Activated T-helper 2 cell treated with anti-CD3 and anti-CD28 coated beads, Interferon-gamma antibody, Interleukin-2, Interleukin-4, amounts not matched to agents 10 μg/mL and 5 μg/mL and 100 μg/mL, durations not matched to agents 14 hours and 24 hours and 36 hours (primary cell): ENCODE results near the gene ZNF292. TPM values are rescaled to one million over a fixed set of nuclear protein-coding genes. Genes with fewer than 3 reads are reported as not detected.

Experiments
- DNase-seq: peaks from one replicate; pipeline ENCODE4 v3.0.0; 2021; ENCODE audit warnings: low spot score
- H3K27ac Mint-ChIP-seq: one replicate; pipeline ENCODE4 v1.8.0; 2021; ENCODE audit warnings: mixed read lengths
- H3K27me3 Mint-ChIP-seq: one replicate; pipeline ENCODE4 v1.8.0; 2021; ENCODE audit warnings: low read depth, mixed read lengths
- H3K36me3 Mint-ChIP-seq: one replicate; pipeline ENCODE4 v1.8.0; 2021; ENCODE audit warnings: low read depth, mixed read lengths
- H3K4me1 Mint-ChIP-seq: one replicate; pipeline ENCODE4 v1.8.0; 2021; ENCODE audit warnings: low read depth, mixed read lengths
- H3K4me3 Mint-ChIP-seq: one replicate; pipeline ENCODE4 v1.8.0; 2021; ENCODE audit warnings: low read depth, mild to moderate bottlenecking, moderate library complexity, mixed read lengths
- H3K9me3 Mint-ChIP-seq: one replicate; pipeline ENCODE4 v1.8.0; 2021; ENCODE audit warnings: mixed read lengths
- intact Hi-C: fragments of 100-400 bp; cut with micrococcal nuclease; formaldehyde crosslinking; loops from one replicate; pipeline ENCODE4 v1.15.1; 2023
- total RNA-seq: library from RNA; stranded (reverse); gene quantifications from 2 replicates; pipeline ENCODE4 v1.2.3, GENCODE V29; 2022

ZNF292 gene
- total RNA-seq, 1 donor from 2014 or later: 56.2 TPM

DNA sequence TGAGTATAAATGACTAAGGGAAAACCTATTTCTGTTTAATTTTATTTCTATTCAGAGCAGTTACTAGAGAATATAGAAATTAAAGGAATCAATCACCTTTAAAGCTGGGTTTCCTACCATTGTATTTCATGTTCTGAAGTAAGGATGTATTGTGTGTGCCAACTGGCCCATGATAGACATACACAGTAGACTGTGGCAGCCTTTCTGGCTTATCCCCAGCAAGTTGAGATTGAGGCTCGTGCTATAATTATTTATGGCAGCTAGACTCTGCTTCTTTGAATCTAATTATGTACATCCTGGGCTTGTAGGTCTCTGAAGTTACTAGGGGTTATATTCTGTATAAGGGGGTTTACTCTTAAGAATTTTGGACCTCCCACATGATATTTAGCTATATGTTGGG, 44.4 kb downstream of the ZNF292 start:
- Mint-ChIP-seq H3K36me3 (peaks cover 34% of the 10 kb centered on the region), H3K27ac (no peak overlapping the region), H3K4me3 (no peak overlapping the region), H3K4me1 (peaks cover 62% of the 10 kb centered on the region), H3K27me3 (no peaks in the 10 kb centered on the region), H3K9me3 (no peaks in the 10 kb centered on the region)
- intact Hi-C loops: loop anchor here (5.0 kb wide), 1 partner anchor 33 kb away; no protein-coding TSS in a partner anchor
- DNase-seq: no peak

DNA sequence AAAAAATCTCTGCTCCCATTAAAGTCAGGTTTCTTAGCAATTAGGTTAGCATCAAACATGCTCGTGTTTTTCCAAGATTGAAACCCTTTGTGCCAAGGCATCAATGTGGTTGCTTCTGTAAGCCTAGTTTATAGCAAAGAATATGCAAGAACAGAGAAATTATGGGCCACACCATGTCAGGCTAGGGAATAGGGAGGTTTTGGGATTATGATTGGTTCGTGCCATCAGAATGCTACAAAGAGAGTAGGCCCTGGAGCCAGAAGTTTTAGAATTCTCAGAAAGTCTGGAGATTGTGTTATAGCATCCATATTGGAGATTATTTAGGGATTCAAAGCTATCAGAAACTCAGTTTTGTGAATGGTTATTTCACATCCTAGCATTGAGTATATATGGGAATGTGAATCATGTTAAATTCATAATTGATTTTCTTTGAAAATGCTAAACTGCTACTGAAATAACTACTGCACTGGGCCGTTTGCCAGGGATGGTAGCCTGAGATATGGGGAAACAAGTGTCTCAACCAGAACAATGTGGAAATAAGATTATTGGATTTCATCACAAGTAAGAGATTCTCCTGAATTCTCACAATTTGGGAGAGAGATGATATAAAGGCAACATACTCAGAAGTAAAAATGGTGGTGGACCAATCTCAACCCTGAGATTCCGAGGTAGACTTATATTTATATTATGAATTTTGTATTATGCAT, 45.3 kb downstream of the ZNF292 start:
- peak overlapping the region; percentile 32 for H3K27ac Mint-ChIP-seq
- peaks cover 63% of the 10 kb centered on the region for H3K4me1 Mint-ChIP-seq
- intact Hi-C loops: no loop called here
- H3K4me3 Mint-ChIP-seq: no peak overlapping the region
- no peaks in the 10 kb centered on the region for H3K27me3 Mint-ChIP-seq
- H3K9me3 Mint-ChIP-seq: no peaks in the 10 kb centered on the region
- H3K36me3 Mint-ChIP-seq: peaks cover 39% of the 10 kb centered on the region
- DNase-seq: no peak

DNA sequence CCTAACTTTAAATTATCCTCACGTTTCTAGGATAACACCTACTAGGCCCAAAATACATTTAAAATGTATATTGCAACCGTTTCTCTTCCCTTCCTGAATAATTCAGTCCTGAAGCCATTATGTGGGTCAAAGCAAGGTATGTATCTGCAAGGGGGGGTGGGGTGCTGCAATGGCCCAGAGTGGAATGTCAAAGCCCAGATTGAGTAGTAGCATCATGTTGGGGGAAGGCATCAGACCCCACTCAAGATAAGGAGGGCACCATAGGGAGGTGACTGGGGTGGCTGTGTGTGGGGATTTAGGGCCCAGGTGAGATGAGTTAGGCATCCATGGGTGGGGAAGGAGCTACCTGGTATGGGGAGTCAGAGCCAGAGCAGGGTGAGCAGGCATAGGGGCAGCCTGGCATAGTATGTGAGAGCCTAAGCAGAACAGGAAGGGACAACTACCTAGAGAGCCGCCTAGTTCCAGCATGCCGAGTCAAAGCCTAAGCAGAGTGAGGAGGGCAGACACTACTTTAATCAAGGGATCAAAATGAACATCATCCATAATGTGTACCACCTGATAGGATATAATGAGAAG, 48.2 kb downstream of the ZNF292 start:
- DNase-seq: no peak
- intact Hi-C loops: no loop called here
- no peaks in the 10 kb centered on the region for H3K27me3 Mint-ChIP-seq
- no peak overlapping the region for H3K4me3 Mint-ChIP-seq
- H3K27ac Mint-ChIP-seq: peak overlapping the region; percentile 19
- no peaks in the 10 kb centered on the region for H3K9me3 Mint-ChIP-seq
- H3K36me3 Mint-ChIP-seq: peaks cover 55% of the 10 kb centered on the region
- peaks cover 66% of the 10 kb centered on the region for H3K4me1 Mint-ChIP-seq

DNA sequence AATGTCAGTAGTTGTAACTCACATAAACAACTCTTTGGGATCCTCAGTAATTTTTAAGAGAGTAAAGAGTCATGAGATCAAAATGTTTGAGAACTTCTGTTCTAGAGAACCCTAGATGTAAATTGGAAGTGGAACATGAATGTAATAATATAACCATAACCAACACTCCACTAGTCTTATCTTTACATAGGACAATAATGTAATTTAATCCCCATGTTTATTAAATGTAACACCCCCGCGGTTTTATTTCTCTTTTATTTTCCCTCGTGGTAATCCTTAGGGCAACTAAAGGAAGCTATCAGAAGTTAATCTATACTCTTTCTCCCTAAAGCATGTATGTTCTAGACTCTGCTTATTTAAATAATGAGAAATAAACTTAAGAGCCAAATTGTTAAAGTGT, 54.4 kb downstream of the ZNF292 start:
- H3K4me1 Mint-ChIP-seq: peaks cover 58% of the 10 kb centered on the region
- intact Hi-C loops: loop anchor here (2.0 kb wide), 2 partner anchors 13 to 55 kb away; partner anchors contain the start of gene ZNF292

DNA sequence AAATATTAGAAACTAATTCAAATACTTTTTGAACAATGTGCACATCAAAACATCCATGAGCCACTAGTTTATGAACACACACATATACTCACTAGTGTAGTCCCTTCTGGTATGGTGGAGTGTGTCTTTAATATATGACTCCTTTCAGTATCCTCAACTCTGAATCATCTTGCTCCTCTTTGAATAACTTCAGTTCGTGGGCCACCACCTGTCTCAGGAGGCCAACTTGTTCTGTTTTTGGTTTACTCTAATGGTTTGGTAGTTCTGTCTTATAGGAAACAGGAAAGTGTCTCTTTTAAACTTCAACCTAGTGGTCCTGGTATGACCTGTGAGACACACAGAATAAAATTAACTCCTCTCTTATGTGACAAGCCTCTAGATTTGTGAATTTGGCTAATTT, 55.6 kb downstream of the ZNF292 start:
- peaks cover 51% of the 10 kb centered on the region for H3K4me1 Mint-ChIP-seq
- peak overlapping the region; percentile 58 for H3K27ac Mint-ChIP-seq
- no peak for DNase-seq
- no peak overlapping the region for H3K4me3 Mint-ChIP-seq
- H3K27me3 Mint-ChIP-seq: no peaks in the 10 kb centered on the region
- intact Hi-C loops: loop anchor here (2.0 kb wide), 2 partner anchors 14 to 56 kb away; partner anchors contain the start of gene ZNF292
- no peaks in the 10 kb centered on the region for H3K9me3 Mint-ChIP-seq
- peaks cover 56% of the 10 kb centered on the region for H3K36me3 Mint-ChIP-seq

More for the DNA sequence above, 54.4 kb downstream of the ZNF292 start:
- Mint-ChIP-seq H3K9me3 (no peaks in the 10 kb centered on the region), H3K4me3 (no peak overlapping the region), H3K36me3 (peaks cover 61% of the 10 kb centered on the region), H3K27ac (no peak overlapping the region), H3K27me3 (no peaks in the 10 kb centered on the region)
- DNase-seq: no peak

DNA sequence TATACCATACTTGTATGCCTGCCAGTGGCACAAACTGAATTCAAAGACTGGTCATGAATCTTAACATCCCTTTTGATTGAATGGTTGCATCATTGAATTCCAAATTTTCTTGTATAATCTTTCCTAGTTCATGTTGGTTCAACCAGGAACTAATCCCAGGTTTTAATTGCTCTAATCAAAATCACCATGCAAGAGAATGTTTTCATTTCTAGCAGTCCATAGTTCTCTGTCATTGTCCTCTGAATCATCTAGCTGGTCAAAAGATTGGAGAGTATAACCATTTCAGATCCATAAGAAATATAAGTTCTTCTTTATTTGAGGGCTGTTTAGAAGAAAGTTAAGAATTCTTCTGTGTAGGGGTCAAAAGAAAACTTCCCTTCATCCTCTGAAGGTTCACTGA, 57.2 kb downstream of the ZNF292 start:
- Mint-ChIP-seq H3K9me3 (no peaks in the 10 kb centered on the region), H3K27ac (peak overlapping the region; percentile 33), H3K4me1 (peaks cover 42% of the 10 kb centered on the region), H3K27me3 (no peaks in the 10 kb centered on the region), H3K4me3 (no peak overlapping the region), H3K36me3 (peaks cover 48% of the 10 kb centered on the region)
- no peak for DNase-seq
- intact Hi-C loops: no loop called here

DNA sequence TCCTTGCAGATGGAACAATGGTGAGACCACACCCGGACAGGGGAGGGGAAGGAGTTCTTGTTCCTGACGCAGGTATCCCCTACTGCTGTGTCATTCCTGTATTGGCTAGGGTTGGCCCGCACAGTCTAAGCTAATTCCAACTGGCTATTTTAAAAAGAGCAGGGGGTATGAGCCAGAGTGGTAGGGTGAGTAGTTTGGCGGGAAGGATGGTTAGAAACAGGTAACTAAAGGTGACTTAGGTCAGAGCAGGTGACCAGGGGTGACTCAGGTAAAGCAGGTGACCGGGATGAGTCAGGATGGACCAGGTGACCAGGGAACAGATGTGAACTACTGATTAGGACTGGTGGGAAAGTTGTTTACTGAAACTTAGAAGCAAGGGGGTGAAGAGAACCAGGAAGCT, 58.0 kb downstream of the ZNF292 start:
- intact Hi-C loops: no loop called here
- H3K27me3 Mint-ChIP-seq: no peaks in the 10 kb centered on the region
- H3K27ac Mint-ChIP-seq: peak overlapping the region; percentile 40
- peaks cover 50% of the 10 kb centered on the region for H3K36me3 Mint-ChIP-seq
- H3K4me3 Mint-ChIP-seq: no peak overlapping the region
- peaks cover 36% of the 10 kb centered on the region for H3K4me1 Mint-ChIP-seq
- no peaks in the 10 kb centered on the region for H3K9me3 Mint-ChIP-seq
- DNase-seq: no peak

DNA sequence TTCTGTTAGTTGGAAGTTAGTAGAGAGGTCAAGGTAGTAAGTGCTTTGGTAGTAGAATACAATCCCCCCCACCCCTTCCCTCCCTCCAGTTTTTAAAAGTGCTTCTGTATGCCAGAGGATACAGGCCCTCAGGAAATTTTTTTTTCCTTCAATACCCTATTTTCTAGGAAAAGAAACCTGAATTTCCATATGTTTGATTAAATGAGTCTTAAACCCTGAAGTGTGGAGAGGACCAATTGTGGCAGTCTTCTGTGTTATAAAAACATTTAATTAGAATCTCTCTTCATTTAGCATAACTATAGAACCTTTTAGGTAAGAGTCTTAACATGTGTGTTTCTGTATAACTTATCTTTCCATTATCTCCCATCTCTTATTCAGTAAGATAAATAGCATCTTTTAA, 59.5 kb downstream of the ZNF292 start:
- Mint-ChIP-seq H3K36me3 (peaks cover 45% of the 10 kb centered on the region), H3K27me3 (no peaks in the 10 kb centered on the region), H3K9me3 (no peaks in the 10 kb centered on the region), H3K4me3 (no peak overlapping the region), H3K27ac (no peak overlapping the region), H3K4me1 (peaks cover 27% of the 10 kb centered on the region)
- intact Hi-C loops: no loop called here
- DNase-seq: no peak

DNA sequence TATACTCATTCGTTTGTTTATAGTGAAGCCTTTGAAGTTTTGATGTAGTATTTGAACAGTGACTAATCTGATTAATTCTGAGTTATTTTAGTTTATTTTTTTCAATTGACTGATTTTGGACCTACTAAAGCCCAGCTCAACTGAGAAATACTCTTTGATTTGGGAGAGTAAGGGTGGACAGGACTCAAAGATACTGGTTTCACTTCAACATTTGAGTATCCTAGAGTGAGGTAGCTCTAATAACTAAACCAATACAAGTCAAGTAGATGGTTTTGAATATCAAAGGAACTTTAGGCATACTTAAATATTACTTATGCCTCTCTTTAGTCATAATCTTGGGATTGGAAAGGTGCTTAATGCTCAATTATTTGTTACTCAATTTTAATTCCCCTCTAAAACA, 65.6 kb downstream of the ZNF292 start:
- no peaks in the 10 kb centered on the region for H3K27me3 Mint-ChIP-seq
- H3K4me3 Mint-ChIP-seq: no peak overlapping the region
- H3K4me1 Mint-ChIP-seq: peaks cover 6% of the 10 kb centered on the region
- H3K9me3 Mint-ChIP-seq: no peaks in the 10 kb centered on the region
- intact Hi-C loops: no loop called here
- DNase-seq: no peak
- H3K36me3 Mint-ChIP-seq: peaks cover 70% of the 10 kb centered on the region
- H3K27ac Mint-ChIP-seq: no peak overlapping the region

DNA sequence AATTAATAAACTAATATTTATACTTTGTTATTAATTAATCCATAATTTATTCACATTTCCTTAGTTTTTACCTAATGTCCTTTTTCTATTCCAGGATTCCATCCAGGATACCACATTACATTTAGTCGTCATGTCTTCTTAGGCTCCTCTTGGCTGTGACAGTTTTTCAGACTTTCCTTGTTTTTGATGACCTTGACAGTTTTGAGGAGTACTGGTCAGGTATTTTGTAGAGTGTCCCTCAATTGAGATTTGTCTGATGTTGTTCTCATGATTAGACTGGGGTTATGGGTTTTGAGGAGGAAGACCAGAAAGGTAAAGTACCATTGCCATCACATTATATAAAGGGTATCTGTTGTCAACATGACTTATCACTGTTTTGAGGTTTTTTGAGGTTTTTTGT, 67.3 kb downstream of the ZNF292 start:
- H3K36me3 Mint-ChIP-seq: peaks cover 73% of the 10 kb centered on the region
- H3K4me1 Mint-ChIP-seq: peaks cover 6% of the 10 kb centered on the region
- intact Hi-C loops: no loop called here
- H3K27me3 Mint-ChIP-seq: no peaks in the 10 kb centered on the region
- H3K27ac Mint-ChIP-seq: no peak overlapping the region
- H3K4me3 Mint-ChIP-seq: no peak overlapping the region
- no peak for DNase-seq
- no peaks in the 10 kb centered on the region for H3K9me3 Mint-ChIP-seq

DNA sequence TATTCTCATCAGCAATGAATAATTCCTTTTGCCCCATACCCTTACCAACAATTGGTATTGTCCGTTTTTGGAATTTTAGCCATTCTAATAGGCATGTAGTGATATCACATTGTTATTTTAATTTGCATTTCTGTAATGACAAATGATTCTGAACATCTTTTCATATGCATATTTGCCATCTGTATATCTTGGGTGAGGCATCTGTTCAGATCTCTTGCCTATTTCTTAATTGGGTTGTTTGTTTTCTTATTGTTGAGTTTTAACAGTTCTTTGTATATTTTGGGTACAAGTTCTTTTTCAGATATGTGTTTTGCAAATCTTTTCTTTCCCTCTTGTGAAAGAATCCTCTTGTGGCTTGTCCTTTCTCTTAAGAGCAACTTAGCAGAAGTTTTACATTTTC, 69.6 kb downstream of the ZNF292 start:
- peaks cover 83% of the 10 kb centered on the region for H3K36me3 Mint-ChIP-seq
- H3K27me3 Mint-ChIP-seq: no peaks in the 10 kb centered on the region
- no peak for DNase-seq
- no peak overlapping the region for H3K4me3 Mint-ChIP-seq
- H3K4me1 Mint-ChIP-seq: peaks cover 9% of the 10 kb centered on the region
- no peak overlapping the region for H3K27ac Mint-ChIP-seq
- intact Hi-C loops: no loop called here
- H3K9me3 Mint-ChIP-seq: no peaks in the 10 kb centered on the region

DNA sequence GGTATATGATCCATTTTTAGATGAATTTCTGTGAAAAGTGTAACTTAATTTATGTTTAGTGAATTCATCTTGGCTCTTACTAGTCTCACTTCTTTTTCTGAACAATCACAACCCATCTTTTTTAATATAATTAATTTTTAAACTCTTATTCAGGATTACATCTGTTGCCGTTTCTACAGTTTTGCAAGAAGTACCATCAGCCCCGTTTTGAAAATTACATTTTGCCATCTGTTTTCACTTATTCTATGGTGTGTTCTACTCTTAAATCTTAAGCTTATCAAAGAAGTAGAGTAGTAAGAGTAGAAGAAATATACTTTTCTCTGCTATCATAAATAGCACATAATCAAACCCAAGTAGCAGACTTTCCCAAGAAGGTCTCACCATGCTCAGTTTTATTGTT, 70.1 kb downstream of the ZNF292 start:
- Mint-ChIP-seq H3K27me3 (no peaks in the 10 kb centered on the region), H3K4me3 (no peak overlapping the region), H3K9me3 (no peaks in the 10 kb centered on the region), H3K27ac (no peak overlapping the region), H3K36me3 (peaks cover 82% of the 10 kb centered on the region), H3K4me1 (peaks cover 9% of the 10 kb centered on the region)
- no peak for DNase-seq
- intact Hi-C loops: no loop called here

DNA sequence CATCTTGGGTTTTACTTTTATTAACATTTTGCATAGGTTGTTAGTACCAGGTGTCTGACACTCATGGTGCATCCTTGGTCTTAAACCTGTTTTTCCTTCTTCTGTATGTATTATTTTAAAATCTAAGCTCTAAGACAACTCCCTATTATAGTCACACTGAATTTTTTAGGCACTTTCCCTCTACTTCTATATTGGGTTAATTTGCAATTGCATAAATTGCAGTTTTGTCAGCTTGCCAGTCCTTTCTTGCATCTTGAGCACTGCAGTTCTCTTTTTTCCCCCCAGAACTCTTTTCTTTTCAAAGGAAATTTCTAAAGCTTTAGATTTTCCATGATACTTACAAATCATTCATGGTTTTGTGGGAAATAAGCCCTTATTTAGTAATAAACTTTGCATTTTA, 70.6 kb downstream of the ZNF292 start:
- H3K27ac Mint-ChIP-seq: no peak overlapping the region
- H3K27me3 Mint-ChIP-seq: no peaks in the 10 kb centered on the region
- H3K36me3 Mint-ChIP-seq: peaks cover 77% of the 10 kb centered on the region
- DNase-seq: no peak
- H3K4me3 Mint-ChIP-seq: no peak overlapping the region
- H3K4me1 Mint-ChIP-seq: peaks cover 8% of the 10 kb centered on the region
- no peaks in the 10 kb centered on the region for H3K9me3 Mint-ChIP-seq
- intact Hi-C loops: no loop called here
